Breast epithelium (tissue), 3 donors: Measurements from ENCODE around the gene ROBO3.

Experiments used
- POLR2A ChIP-seq: fragments of 450-650 bp; IDR thresholded peaks from one replicate; pipeline ENCODE4 v1.6.1; 2016; ENCODE audit warnings: antibody characterized with exemption, mild to moderate bottlenecking, moderate library complexity
- POLR2AphosphoS5 ChIP-seq, 3 donors: sonication (generic); formaldehyde crosslinking; IDR thresholded peaks; one replicate each; pipeline ENCODE4 v1.6.1; 2017; ENCODE audit warnings: antibody characterized with exemption in 3 of 3
- TF ChIP-seq, protein P1 (sequence below), 3 donors: fragments of 450-650 bp; IDR thresholded peaks; one replicate each; pipeline ENCODE4 v1.5.1; 2016 to 2017; ENCODE audit warnings: antibody characterized with exemption in 3 of 3, mild to moderate bottlenecking in 3 of 3, moderate library complexity in 3 of 3

DNA sequence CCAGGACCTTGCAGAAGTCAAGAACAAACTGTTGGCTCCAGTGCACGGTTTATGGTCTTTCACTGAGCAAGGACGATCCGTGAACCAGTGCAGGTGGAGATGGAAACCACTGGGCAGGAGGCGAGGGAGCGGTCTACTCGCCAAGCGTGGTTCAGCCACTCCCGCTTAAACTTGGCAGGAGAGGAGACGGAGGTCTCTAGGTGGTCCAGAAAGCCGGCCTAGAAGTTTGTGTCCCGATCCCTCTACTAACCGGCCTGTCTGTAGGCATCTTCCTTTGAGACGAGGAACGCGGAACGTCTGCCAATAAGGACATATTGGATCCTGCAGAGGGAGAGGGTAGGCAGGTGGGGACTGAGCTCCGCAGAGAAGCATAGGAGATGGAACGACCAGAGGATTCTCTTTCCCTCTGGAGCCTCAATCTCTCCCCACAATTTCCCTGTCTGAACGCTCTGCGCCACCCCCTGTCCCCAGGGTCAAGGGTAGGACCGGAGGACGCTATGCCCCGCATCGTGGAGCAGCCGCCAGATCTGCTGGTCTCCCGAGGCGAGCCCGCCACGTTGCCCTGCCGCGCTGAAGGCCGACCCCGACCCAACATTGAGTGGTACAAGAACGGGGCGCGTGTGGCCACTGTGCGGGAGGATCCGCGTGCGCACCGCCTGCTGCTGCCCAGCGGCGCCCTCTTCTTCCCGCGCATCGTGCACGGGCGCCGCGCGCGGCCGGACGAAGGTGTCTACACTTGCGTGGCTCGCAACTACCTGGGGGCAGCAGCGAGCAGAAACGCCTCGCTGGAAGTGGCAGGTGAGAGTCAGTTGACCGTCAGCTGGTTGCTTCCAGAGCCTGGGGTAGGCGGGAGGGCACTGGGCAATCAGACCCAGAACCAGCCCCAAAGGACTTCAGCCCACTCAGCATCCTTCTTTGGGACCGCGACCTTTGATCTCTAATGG, 3.4 kb downstream of the ROBO3 start:
- TF ChIP-seq POLR2AphosphoS5 (IDR thresholded peaks at IDR 0.05) (no peak), POLR2A (no peak)
- TF ChIP-seq, protein P1, sequence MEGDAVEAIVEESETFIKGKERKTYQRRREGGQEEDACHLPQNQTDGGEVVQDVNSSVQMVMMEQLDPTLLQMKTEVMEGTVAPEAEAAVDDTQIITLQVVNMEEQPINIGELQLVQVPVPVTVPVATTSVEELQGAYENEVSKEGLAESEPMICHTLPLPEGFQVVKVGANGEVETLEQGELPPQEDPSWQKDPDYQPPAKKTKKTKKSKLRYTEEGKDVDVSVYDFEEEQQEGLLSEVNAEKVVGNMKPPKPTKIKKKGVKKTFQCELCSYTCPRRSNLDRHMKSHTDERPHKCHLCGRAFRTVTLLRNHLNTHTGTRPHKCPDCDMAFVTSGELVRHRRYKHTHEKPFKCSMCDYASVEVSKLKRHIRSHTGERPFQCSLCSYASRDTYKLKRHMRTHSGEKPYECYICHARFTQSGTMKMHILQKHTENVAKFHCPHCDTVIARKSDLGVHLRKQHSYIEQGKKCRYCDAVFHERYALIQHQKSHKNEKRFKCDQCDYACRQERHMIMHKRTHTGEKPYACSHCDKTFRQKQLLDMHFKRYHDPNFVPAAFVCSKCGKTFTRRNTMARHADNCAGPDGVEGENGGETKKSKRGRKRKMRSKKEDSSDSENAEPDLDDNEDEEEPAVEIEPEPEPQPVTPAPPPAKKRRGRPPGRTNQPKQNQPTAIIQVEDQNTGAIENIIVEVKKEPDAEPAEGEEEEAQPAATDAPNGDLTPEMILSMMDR (IDR thresholded peaks at IDR 0.05): no peak
